HG02642 (cell line): ENCODE results near the gene KLHL29.

ENCODE experiments used
- ATAC-seq: cut with Tn5 transposase; IDR thresholded peaks from one replicate; pipeline ENCODE4 v1.9.1; 2021; ENCODE audit warnings: mild to moderate bottlenecking; ENCODE audit not compliant: unreplicated experiment, poor library complexity

Gene KLHL29

GRCh38 chr2:23659773-23660172 is 274.8 kb downstream of the KLHL29 start:
- no peak for ATAC-seq

GRCh38 chr2:23660237-23660636 is 275.3 kb downstream of the KLHL29 start:
- no peak for ATAC-seq

GRCh38 chr2:23661276-23662050 is 276.5 kb downstream of the KLHL29 start:
- ATAC-seq: no peak

- no peak for ATAC-seq
Observed at GRCh38 chr2:23662466-23662865, 277.5 kb downstream of the KLHL29 start.

GRCh38 chr2:23662941-23663920 is 278.3 kb downstream of the KLHL29 start:
- ATAC-seq: no peak

- ATAC-seq: no peak
Observed at GRCh38 chr2:23664066-23664788, 279.2 kb downstream of the KLHL29 start.

- ATAC-seq: no peak
Observed at GRCh38 chr2:23666241-23666979, 281.4 kb downstream of the KLHL29 start.

- ATAC-seq: no peak
Observed at GRCh38 chr2:23666980-23667357, 282.0 kb downstream of the KLHL29 start.

GRCh38 chr2:23668756-23669304 is 283.9 kb downstream of the KLHL29 start:
- ATAC-seq: no peak

GRCh38 chr2:23669413-23670244 is 284.6 kb downstream of the KLHL29 start:
- ATAC-seq: no peak

- no peak for ATAC-seq
Observed at GRCh38 chr2:23670245-23670592, 285.2 kb downstream of the KLHL29 start.

GRCh38 chr2:23673082-23673481 is 288.1 kb downstream of the KLHL29 start:
- ATAC-seq: no peak

GRCh38 chr2:23673830-23674679 is 289.1 kb downstream of the KLHL29 start:
- ATAC-seq: no peak

GRCh38 chr2:23675506-23675905 is 290.5 kb downstream of the KLHL29 start:
- no peak for ATAC-seq

GRCh38 chr2:23677836-23678235 is 292.9 kb downstream of the KLHL29 start:
- no peak for ATAC-seq

GRCh38 chr2:23679044-23679443 is 294.1 kb downstream of the KLHL29 start:
- ATAC-seq: no peak

GRCh38 chr2:23680951-23681350 is 296.0 kb downstream of the KLHL29 start:
- no peak for ATAC-seq
